Measurements from ENCODE around the gene TMEM131. TPM values are rescaled to one million over a fixed set of nuclear protein-coding genes. Genes with fewer than 3 reads are reported as not detected.
"Not testable (repeated sequence)": the region's sequence is repeated elsewhere in the genome, so short reads cannot be mapped to it uniquely, and the experiment has no call there.

The TMEM131 gene
- total RNA-seq, 1 donor from 2014 or later = 46.9 TPM

DNA sequence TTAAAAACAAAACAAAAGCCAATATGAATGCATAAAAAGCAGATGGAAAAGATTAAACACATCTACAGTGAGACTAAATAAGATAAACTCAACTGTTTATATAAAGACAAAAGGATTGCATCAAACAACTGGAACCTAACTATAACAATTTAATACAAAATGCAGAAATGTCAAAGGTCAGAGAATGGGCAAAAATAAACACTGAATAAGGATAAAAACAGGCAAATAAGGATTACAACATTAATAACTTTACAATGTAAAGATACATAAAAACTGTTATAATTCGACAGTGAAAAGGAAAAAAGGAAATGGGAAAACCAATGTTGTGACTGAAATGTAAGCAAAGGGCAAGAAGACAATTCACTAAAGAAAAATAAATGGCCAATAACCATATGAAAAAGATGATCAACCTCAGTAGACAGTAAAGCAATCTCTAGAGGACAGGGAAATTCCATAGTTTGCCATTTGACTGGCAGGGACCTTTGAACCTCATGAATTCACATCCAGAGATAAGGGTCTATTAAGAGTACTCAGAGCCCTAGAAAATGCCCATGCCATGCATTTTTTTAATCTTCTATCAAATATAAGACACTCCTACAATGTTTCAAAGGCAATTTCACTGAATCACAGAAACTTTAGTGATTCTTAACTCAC lies 83.7 kb downstream of the TMEM131 start:
- no peak for DNase-seq (ENCODE audit: low read depth)

DNA sequence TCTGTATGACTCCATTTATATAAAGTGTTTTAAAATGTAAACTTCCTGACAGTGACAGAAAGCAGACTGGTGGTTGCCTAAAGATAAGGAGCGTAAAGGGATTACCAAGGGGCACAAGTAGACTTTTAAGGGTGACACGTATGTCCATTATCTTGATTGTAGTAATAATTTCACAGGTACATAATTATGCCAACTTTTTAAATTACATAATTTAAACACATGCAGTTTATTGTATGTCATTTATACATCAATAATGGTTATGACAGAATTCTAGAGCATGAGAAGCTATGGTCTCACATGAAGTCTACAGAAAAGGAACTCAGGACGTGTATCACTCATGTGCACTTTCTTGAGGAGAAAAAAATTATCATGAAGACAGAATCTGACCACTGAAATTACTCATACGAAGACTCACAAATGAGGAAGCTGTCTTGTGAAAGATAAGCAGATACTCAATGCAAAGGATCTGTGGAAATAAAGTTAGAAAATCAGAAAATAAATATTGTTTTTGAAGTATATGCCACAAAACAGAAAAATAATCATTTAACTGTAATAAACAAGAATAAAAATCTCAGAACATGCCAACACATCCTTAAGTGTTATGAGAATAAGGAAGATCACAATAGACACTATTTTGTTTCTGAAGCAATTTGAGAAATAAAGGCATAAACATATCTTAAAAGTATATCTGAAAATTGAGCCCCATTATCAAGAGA lies 84.4 kb downstream of the TMEM131 start:
- DNase-seq (ENCODE audit: low read depth) = no peak

DNA sequence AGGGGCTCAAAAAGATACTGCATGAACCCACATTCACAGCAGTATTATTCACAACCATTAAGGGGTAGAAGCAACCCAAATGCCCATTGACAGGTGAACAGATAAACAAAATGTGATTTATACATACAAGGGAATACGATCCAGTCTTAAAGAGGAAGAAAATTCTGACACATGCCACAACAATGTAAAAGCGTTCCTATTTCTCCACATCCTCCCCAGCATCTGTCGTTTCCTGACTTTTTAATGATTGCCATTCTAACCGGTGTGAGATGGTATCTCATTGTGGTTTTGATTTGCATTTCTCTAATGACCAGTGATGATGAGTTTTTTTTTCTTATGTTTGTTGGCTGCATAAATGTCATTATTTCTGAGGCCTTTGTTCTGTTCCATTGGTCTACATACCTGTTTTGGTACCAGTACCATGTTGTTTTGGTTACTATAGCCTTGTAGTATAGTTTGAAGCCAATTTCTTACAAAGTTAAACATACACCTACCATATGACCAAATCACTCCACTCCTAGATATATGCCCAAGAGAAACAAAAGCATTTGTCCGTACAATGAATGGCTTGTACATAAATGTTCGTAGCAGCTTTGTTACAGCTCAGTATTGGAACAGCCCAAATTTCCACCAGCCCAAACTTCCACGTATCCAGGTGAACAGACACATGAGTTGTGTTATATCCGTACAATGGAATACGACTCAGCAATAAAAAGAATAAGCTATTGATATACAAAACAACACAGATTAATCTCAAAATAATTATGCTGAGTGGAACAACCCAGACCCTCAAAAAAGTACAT lies 85.1 kb downstream of the TMEM131 start:
- no peak for DNase-seq (ENCODE audit: low read depth)

DNA sequence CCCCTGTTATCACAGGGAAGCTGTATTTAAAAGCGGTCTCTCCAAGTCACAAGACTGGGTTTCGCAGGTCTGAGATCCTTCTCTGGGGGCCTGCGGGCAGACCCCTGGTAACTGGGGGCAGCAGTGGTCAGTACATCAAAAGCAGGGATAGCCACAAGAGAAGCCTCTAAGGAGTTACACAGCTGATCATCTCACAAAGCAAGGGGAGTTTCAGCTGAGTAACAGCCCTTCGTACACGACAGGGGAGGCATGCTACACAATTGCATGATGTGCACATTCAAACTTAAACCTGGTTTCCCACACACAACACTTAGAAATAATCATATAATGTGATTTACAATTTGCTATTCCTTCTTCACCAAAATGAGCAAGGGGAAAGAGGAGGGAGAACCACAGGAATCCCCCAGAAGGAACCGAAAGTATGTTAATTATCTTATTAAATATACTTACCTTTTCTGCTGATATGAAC lies 87.5 kb downstream of the TMEM131 start:
- DNase-seq (ENCODE audit: low read depth) = no peak

DNA sequence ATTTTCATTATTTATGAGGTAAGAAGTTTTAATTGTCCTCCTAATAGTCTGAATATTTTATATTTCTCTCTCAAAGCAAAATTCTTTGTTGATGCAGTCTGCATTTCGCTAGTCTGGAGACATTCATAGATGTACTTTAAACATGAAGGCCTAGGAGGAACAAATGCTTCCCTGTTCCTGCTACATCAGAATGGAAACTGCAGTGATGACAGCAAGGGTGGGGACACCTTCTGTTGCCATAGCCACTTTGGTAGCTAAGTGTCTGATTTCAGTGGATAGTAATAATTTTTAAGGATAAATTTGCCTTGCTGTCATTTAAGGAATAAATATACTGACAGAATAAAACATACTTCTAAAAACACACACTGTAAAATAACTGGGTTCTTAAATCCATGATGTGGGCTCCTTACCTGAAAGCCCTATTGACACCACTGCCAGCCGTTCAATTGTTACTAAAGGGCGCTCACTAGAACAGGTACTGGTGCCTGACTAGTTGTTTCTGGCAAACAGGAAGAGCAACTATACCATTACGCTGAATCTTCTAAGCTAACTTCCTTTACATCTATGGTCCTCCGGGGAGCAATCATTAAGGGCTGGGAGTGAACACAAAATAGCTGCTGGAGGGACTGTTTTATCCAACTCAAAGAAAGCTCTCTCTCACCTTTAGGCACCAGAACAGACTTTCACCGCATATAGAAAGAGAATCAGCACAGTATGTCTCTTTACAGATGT lies 88.2 kb downstream of the TMEM131 start:
- no peak for DNase-seq (ENCODE audit: low read depth)

DNA sequence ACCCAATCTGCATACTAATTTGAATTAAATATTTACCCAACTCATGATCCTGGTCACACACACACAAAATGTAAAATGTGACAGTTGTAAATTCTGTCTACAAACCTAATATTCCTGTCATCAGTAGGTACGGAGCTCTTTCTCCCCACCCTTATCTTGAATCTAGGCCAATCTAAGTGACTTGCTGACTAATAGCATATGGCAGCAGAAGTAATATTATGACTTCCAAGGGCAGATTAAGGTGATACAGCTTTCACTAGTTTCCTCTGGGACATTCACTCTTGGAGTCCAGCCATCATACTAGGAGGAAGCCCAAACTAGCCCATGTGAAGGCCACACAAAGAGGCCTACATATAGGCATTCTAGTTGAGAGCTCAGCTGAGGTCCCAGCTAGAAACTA lies 89.4 kb downstream of the TMEM131 start:
- DNase-seq (ENCODE audit: low read depth) = no peak

DNA sequence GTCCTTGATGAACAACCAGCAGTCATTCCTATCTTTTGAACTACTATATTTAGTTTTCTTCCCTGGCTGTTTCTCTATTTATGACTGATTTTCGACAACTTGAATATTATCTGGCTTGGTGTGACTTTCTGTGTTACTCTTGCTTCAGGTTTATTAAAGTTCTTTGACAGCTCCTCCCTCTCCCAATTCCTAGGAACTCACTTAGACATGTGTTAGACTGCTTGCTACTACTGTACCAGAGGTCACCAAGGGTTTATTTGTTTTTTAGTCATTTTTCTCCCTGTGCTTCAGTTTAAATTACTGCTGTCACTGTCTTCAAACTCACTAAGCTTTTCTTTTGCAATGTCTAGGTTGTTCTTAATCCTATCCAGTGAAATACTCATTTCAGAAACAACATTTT lies 90.5 kb downstream of the TMEM131 start:
- no peak for DNase-seq (ENCODE audit: low read depth)

DNA sequence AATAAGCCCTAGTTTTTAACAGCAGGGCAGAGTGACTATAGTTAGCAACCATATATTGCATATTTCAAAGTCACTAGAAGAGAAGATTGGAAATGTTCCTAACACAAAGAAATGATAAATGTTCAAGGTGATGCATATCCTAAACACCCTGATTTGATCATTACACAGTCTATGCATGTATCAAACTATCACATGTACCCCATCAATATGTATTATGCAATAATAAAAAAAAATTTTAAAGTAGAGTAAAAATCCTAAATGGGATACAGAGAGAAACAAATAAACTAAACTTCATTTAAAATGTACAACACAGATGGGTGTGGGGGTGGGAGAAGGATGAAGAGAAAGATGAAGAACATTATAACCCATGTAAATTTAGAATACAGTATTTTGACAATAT lies 93.9 kb downstream of the TMEM131 start:
- no peak for DNase-seq (ENCODE audit: low read depth)

DNA sequence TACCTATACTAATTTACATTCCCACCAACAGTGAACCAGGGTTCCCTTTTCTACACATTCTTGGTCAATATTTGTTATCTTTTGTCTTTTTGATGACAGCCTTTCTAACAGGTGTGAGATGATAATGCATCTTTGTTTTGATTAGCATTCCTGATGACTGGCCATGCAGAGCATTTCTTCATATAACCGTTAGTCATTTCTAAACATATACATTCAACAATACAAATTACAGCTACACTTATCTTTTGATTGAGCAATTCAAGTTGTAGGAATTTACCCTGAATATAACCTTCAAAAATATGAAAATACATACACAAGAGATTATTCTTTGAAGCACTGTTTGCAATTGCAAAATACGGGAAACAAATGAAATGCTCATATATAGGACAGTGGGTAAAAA lies 94.9 kb downstream of the TMEM131 start:
- DNase-seq (ENCODE audit: low read depth) = no peak

DNA sequence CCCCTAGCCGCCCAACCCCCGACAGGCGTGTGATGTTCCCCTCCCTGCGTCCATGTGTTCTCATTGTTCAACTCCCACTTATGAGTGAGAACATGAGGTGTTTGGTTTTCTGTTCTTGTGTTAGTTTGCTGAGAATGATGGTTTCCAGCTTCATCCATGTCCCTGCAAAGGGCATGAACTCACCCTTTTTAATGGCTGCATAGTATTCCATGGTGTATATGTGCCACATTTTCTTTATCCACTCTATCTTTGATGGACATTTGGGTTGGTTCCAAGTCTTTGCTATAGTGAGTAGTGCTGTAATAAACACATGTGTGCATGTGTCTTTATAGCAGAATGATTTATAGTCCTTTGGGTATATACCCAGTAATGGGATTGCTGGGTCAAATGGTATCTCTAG lies 102.7 kb downstream of the TMEM131 start:
- not testable (repeated sequence) for DNase-seq (ENCODE audit: low read depth)

DNA sequence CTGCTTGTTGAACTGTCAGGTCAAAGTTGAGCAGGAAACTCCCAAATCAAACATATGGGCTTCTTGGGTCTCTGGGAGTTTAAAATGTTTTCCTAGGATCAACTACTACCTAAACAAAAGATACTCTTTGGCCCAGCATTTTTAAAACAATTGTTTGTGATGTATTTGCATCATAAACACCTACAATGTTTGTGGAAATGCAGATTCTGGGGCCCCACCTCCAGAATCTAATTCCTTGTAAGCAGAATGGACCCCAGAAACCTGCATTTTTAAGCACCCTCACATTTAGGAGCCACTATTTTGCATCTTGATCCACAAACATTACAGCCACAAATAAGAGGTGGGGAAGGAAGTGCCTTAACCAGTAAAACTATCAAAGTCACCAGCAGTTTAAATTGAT lies 104.1 kb downstream of the TMEM131 start:
- no peak for DNase-seq (ENCODE audit: low read depth)

DNA sequence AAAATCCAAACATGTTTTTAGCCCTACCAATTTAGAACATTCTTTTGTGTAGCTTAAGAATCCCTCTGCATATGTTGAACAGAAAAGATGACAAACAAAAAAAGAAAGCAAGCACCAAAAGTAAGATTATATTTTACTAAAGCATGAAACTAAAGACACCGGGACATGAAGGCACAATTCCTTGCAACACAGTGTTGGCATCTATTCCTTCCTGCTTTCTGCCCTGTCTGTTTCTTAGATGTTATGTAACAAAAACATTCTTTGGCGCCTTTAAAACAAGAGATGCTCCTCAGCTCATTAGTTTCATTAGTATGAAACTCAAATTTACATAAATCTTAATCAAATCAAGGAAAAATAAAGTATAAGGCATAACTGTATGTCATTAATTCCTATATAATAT lies 106.6 kb downstream of the TMEM131 start:
- DNase-seq (ENCODE audit: low read depth) = no peak

DNA sequence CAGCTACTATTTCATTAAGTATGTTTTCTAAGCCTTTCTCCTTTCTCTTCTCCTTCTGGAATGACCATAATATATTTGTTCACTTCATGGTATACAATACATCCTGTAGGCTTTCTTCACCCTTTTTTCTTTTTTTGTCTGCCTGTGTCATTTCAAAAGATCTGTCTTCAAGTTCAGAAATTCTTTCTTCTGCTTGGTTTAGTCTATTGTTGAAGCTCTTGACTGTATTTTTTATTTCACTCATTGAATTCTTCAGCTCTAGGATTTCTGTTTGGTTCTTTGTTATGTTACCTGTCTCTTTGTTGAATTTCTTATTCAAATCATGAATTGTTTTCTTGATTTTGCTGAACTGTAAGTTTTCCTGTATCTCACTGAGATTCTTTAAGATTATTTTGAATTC lies 109.9 kb downstream of the TMEM131 start:
- no peak for DNase-seq (ENCODE audit: low read depth)

DNA sequence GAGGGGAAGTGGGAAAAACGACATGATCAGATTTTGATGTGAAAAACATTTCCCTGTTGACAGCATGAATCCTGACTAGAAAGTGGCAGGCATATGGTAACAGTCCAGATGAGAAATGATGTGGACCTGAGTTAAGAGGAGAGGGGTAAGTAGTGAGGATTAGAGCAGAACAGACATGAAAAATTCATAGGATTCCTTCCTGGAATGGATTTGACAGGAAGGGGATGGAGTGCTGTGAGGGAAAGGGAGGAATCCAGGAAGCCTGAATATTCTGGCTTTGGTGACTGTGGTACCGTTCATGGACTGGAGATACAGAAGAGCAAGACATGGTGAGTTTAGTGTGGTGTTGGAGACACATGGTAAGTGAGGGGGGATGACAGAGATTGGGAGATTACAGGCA lies 115.4 kb downstream of the TMEM131 start:
- DNase-seq (ENCODE audit: low read depth) = no peak

DNA sequence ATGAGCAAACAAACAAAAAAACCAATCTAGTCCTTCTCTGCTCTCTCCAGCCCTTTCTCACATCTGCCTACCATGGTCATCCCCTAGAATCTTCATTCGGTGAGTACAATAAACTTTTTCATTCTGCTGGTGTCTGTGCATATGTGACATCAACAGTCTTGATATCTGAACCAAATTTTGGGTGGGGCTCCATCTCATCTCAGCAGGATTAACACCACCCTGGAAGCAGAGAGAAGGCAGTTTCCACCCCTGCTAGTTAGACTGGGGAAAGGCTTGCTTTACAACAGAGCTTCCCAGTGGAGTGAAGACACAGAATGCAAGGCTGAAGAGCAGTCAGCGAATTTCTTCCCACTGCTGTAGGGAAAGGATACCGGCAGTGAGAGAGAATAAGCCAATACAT lies 116.9 kb downstream of the TMEM131 start:
- DNase-seq (ENCODE audit: low read depth) = no peak

DNA sequence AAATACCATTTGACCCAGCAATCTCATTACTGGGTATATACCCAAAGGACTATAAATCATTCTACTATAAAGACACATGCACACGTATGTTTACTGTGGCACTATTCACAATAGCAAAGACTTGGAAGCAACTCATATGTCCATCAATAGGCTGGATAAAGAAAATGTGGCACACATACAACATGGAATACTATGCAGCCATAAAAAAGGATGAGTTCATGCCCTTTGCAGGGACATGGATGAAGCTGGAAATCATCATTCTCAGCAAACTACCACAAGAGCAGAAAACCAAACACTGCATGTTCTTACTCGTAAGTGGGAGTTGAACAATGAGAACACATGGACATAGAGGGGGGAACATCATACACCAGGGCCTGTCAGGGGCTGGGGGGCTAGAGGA lies 117.4 kb downstream of the TMEM131 start:
- not testable (repeated sequence) for DNase-seq (ENCODE audit: low read depth)

DNA sequence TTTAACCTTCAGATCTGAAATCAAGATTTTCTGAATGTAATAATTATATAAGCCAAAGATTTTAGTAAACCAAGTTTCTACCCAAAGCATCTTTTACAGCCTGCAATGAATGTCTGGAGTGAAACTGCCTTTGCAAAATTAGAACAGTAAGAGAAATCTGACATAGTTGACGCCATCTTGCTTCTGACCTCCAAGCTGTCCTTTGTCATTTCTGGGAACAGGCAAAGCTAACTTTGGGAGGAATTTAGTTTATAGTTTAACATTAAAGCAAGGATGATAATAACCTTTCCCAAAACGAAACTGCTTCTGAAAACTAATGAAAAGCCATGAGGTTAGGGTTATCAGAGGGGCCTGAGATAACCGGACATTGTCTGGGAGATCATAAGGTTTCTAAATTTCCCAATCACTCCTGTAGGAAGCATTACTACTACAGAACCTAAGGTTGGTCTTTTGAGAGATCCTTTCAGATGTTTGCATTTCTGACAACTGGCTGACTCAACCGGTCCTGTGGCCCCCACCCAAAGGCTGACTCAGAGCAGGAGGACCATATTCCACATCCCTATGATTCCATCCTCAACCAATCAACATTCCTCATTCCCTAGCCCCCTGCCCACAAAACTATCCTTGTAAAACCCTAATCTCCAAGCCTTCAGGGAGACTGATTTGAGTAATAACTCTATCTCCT lies 124.5 kb downstream of the TMEM131 start:
- peak; percentile 27 for DNase-seq (ENCODE audit: low read depth)

DNA sequence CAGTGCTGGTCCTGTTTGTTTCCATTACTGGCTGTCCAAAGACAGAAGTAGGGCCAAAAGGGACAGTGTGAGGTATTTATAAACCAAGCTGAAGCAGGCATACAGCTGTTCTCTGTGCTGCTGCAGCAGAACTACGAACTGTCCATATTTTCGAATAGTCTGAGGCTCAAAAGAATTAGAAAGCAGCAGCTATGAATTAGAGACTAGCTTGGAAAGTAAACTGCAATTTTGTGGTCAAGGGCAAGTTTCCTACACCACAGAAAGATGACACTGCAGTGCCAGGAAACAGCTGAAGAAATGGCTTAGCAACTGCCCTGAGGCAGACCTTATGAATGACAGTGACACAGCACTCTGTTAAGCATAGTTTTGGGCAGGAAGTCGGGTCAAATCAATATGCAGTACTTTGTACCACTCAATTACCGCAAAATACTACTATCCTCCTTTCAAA lies 125.3 kb downstream of the TMEM131 start:
- peak; percentile 83 for DNase-seq (ENCODE audit: low read depth)

DNA sequence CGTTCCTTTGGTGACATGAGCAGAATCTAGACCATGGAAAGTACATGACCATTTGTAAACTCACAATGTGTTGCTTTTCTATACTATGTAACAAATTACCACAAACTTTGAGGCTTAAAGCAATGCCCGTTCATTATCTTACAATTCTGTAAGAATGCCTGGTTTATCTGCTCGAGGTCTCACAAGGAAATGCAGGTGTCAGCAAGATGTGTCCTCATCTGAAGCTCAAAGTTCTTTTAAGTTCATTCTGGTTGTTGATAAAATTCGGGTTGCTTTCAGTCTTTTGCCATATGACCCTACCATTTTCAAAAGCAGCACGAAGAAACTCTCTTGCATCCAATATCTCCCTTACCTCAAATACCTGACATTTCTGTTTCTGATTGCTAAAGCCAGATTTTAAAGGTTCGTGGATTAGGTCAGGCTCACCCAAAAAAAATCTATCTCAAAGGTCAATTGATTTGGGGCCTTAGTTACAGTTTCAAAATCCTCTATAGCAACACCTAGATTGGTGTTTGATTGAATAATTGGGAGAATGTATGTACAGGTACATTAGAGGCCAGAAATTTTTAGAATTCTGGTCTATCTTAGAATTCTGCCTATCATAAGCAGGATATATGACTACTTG lies 125.9 kb downstream of the TMEM131 start:
- no peak for DNase-seq (ENCODE audit: low read depth)

DNA sequence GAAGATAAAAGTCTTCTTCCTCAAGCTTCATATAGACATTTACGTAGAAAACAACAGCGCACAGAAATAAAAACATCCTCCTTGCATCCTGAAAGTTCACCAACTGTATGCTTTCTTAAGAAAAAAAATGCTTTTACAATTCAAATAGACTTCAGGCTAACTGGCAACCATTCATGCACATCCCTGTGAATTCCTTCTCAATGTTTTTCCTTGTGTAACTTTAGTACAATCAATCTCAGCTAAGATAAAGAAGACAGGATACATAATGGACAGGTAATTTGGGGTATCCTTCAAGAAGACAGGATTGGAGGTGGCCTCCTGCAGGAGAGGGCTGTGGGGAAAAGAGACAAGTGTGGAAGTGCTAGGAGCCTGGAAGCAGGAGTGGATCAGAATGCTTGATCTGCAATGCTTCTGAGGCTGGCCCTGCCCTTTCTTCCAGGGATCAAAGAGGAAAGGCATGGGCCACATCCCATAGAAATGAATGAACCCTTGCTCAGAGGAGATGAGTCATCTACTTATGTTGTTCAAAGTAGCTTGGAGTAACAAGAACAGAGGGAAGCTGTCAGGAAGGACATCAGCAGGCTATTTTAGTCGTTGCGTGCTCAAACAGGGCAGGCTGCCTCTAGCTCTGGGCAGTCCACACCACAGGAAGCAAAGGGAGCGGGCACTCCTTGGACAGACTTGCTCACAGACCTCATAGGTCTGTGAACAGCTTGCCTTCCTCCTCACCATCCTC lies 126.6 kb downstream of the TMEM131 start:
- peak; percentile 99 for DNase-seq (ENCODE audit: low read depth)
